Duodenal mucosa (tissue), 2 donors: Measurements from ENCODE around the gene TRIM26.
A peak's percentile ranks its signal among the peaks of the same experiment; 100 is the strongest.

Experiments used
- H3K27ac ChIP-seq: one replicate; pipeline ENCODE4 v1.7.0; 2013; ENCODE audit warnings: low read depth, low read length
- H3K27me3 ChIP-seq, 2 donors: one replicate each; pipeline ENCODE4 v1.7.0; 2013; ENCODE audit warnings: low read length in 2 of 2, control low read depth in 1 of 2; ENCODE audit not compliant: insufficient read depth in 2 of 2, control insufficient read depth in 1 of 2
- H3K36me3 ChIP-seq, 2 donors: one replicate each; pipeline ENCODE4 v1.7.0; 2013; ENCODE audit warnings: low read length in 2 of 2, control low read depth in 1 of 2; ENCODE audit not compliant: insufficient read depth in 2 of 2, control insufficient read depth in 1 of 2
- H3K4me1 ChIP-seq, 2 donors: one replicate each; pipeline ENCODE4 v1.7.0; 2013; ENCODE audit warnings: low read length in 2 of 2, control low read depth in 1 of 2; ENCODE audit not compliant: insufficient read depth in 2 of 2, control insufficient read depth in 1 of 2
- H3K4me3 ChIP-seq, 2 donors: one replicate each; pipeline ENCODE4 v1.7.0; 2013; ENCODE audit warnings: low read length in 2 of 2, low read depth in 1 of 2
- H3K9ac ChIP-seq, 2 donors: one replicate each; pipeline ENCODE4 v1.7.0; 2013; ENCODE audit warnings: low read length in 2 of 2, low read depth in 1 of 2
- H3K9me3 ChIP-seq, 2 donors: one replicate each; pipeline ENCODE4 v1.7.0; 2013; ENCODE audit warnings: low read length in 2 of 2, control low read depth in 1 of 2; ENCODE audit not compliant: control insufficient read depth in 1 of 2

Gene TRIM26

DNA sequence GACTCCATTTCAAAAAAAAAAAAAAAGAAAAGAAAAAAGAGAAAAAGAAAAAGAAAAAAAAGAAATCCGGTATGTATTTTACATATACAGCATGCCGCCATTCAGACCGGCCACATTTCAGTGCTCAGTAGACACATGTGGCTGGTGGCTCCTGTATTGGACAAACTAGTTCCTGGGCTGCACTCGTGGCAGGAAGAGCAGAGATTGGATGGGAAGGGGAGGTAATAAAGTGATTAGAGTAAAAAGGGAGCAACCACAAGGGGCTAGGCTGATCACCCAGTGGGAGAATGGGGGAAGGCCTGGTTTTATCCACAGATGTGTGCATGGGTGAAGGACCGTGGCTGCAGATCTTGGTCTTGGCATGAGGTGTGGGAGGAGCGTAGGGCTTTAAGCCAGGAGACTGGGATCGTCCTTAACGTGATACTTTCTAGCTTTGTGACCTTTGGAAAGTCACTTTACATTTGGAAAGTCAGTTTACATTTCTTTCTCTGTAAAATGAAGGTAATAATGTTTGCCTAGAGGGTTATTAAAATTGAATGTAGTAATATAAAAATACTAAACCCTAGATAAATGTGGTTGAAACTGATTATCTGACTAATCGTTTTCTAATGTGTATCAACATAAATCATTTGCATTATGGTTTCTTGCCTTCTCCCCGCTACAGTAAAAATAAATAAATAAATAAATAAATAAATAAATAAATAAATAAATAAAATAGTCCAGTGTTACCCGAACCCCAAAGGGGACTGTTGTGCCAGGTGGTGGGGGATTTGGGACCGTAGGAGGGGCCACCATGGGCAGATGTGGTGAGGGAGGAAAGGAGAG is 50.7 kb downstream of the TRIM26 start:
- Histone ChIP-seq H3K4me3 (peak overlapping the region; percentile 85 to 88), H3K27me3 (peaks cover 0 to 2% of the 10 kb centered on the region in 2 donors), H3K36me3 (peaks cover 0 to 9% of the 10 kb centered on the region in 2 donors), H3K9ac (no peak overlapping the region), H3K27ac (peak overlapping the region; percentile 71), H3K9me3 (no peaks in the 10 kb centered on the region), H3K4me1 (peaks cover 0 to 9% of the 10 kb centered on the region in 2 donors)

GRCh38 chr6:30160785-30161531 is 52.2 kb downstream of the TRIM26 start, which contains the start of gene TRIM10:
TSS of gene TRIM10 (minus strand) at chr6:30161211. CDS start at chr6:30160858, 353 bp downstream.
- Histone ChIP-seq H3K4me3 (no peak within 1 kb of the TSS), H3K4me1 (peaks cover 11 to 19% of the 10 kb centered on the region in 2 donors), H3K27me3 (no peaks in the 10 kb centered on the region), H3K9ac (no peak within 1 kb of the TSS), H3K36me3 (no peaks in the 10 kb centered on the region), H3K27ac (no peak within 1 kb of the TSS), H3K9me3 (no peaks in the 10 kb centered on the region)

GRCh38 chr6:30160008-30160784 is 53.0 kb downstream of the TRIM26 start:
- Histone ChIP-seq H3K4me1 (peaks cover 14 to 25% of the 10 kb centered on the region in 2 donors), H3K36me3 (no peaks in the 10 kb centered on the region), H3K9ac (no peak overlapping the region), H3K27me3 (no peaks in the 10 kb centered on the region), H3K4me3 (no peak overlapping the region), H3K27ac (no peak overlapping the region), H3K9me3 (no peaks in the 10 kb centered on the region)

- Histone ChIP-seq H3K9me3 (no peaks in the 10 kb centered on the region), H3K4me1 (peaks cover 26 to 33% of the 10 kb centered on the region in 2 donors), H3K36me3 (no peaks in the 10 kb centered on the region), H3K27ac (no peak overlapping the region), H3K27me3 (no peaks in the 10 kb centered on the region), H3K9ac (no peak overlapping the region), H3K4me3 (no peak overlapping the region)
Measured at GRCh38 chr6:30158475-30159040, 54.6 kb downstream of the TRIM26 start.

GRCh38 chr6:30157999-30158398 is 55.2 kb downstream of the TRIM26 start:
- Histone ChIP-seq H3K4me3 (no peak overlapping the region), H3K36me3 (no peaks in the 10 kb centered on the region), H3K27me3 (no peaks in the 10 kb centered on the region), H3K9ac (no peak overlapping the region), H3K4me1 (peaks cover 28 to 33% of the 10 kb centered on the region in 2 donors), H3K27ac (no peak overlapping the region), H3K9me3 (no peaks in the 10 kb centered on the region)

DNA sequence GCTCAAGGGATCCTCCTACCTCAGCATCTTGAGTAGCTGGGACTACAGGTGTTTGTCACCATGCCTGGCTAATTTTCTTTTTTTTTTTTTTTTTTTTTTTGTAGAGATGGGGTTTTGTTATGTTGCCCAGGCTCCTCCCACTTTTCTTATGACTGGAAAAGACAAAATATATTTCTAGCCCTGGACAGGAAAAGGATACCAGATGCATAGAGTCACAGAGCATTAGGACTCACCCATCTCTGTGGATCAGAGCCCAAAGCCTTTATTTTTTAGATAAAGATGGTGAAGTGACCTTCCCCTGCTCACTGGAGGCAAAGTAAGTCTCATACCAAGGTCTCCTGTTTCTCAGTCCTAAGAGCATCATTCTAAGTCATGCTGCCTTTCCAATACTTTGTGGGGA is 55.6 kb downstream of the TRIM26 start:
- Histone ChIP-seq H3K9me3 (no peaks in the 10 kb centered on the region), H3K4me1 (peaks cover 28 to 33% of the 10 kb centered on the region in 2 donors)

GRCh38 chr6:30156774-30157173 is 56.4 kb downstream of the TRIM26 start:
- Histone ChIP-seq H3K36me3 (no peaks in the 10 kb centered on the region), H3K9ac (no peak overlapping the region), H3K9me3 (no peaks in the 10 kb centered on the region), H3K4me3 (no peak overlapping the region), H3K27me3 (no peaks in the 10 kb centered on the region), H3K27ac (no peak overlapping the region), H3K4me1 (peaks cover 28 to 29% of the 10 kb centered on the region in 2 donors)

More for the DNA sequence above, 55.6 kb downstream of the TRIM26 start:
- H3K27ac ChIP-seq = no peak overlapping the region
- no peaks in the 10 kb centered on the region for H3K27me3 ChIP-seq
- H3K9ac ChIP-seq = no peak overlapping the region
- no peaks in the 10 kb centered on the region for H3K36me3 ChIP-seq
- H3K4me3 ChIP-seq = no peak overlapping the region

DNA sequence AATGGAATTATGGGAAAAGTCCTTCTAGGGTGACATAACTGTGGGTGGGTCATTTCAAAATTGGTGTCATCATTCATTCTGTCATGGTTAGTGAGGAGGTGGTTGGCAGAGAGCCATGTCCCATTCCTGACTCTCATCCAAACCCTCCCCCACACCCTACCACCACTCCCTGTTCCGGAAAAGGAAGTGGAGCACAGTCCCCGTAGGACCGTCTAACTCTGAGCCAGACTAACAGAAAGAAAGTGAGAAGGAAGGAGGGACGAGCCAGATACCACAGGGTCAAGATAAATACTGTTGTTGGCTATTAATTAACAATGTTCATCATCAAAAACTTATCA is 57.0 kb downstream of the TRIM26 start:
- Histone ChIP-seq H3K27ac (no peak overlapping the region), H3K4me1 (peaks cover 28 to 29% of the 10 kb centered on the region in 2 donors), H3K9ac (no peak overlapping the region), H3K9me3 (no peaks in the 10 kb centered on the region), H3K36me3 (no peaks in the 10 kb centered on the region), H3K27me3 (no peaks in the 10 kb centered on the region), H3K4me3 (no peak overlapping the region)

DNA sequence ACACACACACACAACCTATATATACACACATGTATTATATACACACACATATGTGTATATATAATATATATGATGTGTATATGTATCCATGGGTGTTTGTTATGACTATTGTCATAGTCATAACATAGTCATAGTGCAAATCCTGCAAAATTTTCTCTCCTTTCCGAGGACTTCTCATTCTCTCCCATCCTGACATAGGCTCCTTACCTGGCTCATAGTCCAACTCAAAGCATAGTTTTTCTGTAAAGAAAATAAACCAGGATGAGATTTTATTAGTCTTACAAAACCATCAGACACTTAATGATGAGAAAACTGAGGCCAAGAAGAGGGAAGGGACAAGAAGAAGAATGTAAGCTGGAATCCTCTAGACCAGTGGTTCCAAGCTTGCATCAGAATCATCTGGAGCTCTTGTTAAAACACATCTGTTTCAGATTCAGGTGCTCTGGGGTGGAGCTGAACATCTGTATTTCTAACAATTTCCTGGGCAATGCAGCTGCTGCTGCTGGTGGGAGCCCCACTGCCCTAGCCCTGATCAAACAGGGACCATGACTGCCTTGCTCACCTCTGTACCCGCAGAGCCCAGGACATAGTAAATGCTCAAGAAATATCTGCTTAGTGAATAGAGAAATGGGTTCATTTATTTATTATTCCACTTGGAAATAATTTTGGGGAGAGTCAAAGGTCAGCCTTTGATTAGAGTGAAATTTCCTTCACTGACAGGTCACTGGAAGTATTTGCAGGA is 57.5 kb downstream of the TRIM26 start:
- Histone ChIP-seq H3K27ac (peak overlapping the region; percentile 11), H3K9ac (peak overlapping the region in 1 of 2 donors; percentile 39), H3K27me3 (no peaks in the 10 kb centered on the region), H3K36me3 (no peaks in the 10 kb centered on the region), H3K4me3 (no peak overlapping the region), H3K9me3 (no peaks in the 10 kb centered on the region), H3K4me1 (peaks cover 28 to 29% of the 10 kb centered on the region in 2 donors)
